KMS-11 (cell line): ENCODE data around the gene EPHA6.
"Not testable (repeated sequence)": the region's sequence is repeated elsewhere in the genome, so short reads cannot be mapped to it uniquely, and the experiment has no call there.

Experiments
- H2AFZ ChIP-seq: fragments of 200-600 bp; sonication (generic); 2 replicates; pipeline ENCODE4 v1.6.1; 2016; ENCODE audit warnings: antibody characterized with exemption, mixed run types, low read depth
- H3K27ac ChIP-seq: fragments of 200-600 bp; sonication (generic); 2 replicates; pipeline ENCODE4 v1.6.1; 2016; ENCODE audit warnings: mild to moderate bottlenecking, mixed run types
- H3K27me3 ChIP-seq: fragments of 200-600 bp; sonication (generic); 2 replicates; pipeline ENCODE4 v1.6.1; 2017; ENCODE audit warnings: mild to moderate bottlenecking, low read depth, mixed run types, moderate library complexity; ENCODE audit not compliant: insufficient read depth
- H3K36me3 ChIP-seq: fragments of 200-600 bp; sonication (generic); 2 replicates; pipeline ENCODE4 v1.6.1; 2017; ENCODE audit warnings: mild to moderate bottlenecking, mixed run types; ENCODE audit not compliant: insufficient read depth
- H3K4me1 ChIP-seq: fragments of 200-600 bp; sonication (generic); 2 replicates; pipeline ENCODE4 v1.6.1; 2016; ENCODE audit warnings: mild to moderate bottlenecking, low read depth, mixed run types; ENCODE audit not compliant: poor library complexity, severe bottlenecking
- H3K4me2 ChIP-seq: fragments of 200-600 bp; sonication (generic); 2 replicates; pipeline ENCODE4 v1.7.0; 2016; ENCODE audit warnings: mild to moderate bottlenecking, mixed run types
- H3K4me3 ChIP-seq: fragments of 200-600 bp; sonication (generic); IDR thresholded peaks from 2 replicates; pipeline ENCODE4 v1.6.1; 2017; ENCODE audit warnings: low read depth, low read length, mixed read lengths; ENCODE audit not compliant: insufficient read depth
- H3K79me2 ChIP-seq: fragments of 200-600 bp; sonication (generic); 2 replicates; pipeline ENCODE4 v1.6.1; 2016; ENCODE audit warnings: low read depth, mixed run types; ENCODE audit not compliant: insufficient read depth
- H3K9ac ChIP-seq: fragments of 200-600 bp; sonication (generic); 2 replicates; pipeline ENCODE4 v1.6.1; 2016; ENCODE audit warnings: mild to moderate bottlenecking, mixed run types
- H4K20me1 ChIP-seq: fragments of 200-600 bp; sonication (generic); 2 replicates; pipeline ENCODE4 v1.6.1; 2016; ENCODE audit warnings: mild to moderate bottlenecking, mixed run types; ENCODE audit not compliant: insufficient read depth
- TF ChIP-seq, protein P1 (sequence below): fragments of 200-600 bp; sonication (generic); conservative IDR thresholded peaks from 2 replicates; pipeline ENCODE4 v1.6.1; 2017; ENCODE audit warnings: low read depth, mild to moderate bottlenecking, antibody characterized with exemption, low read length, moderate library complexity, mixed read lengths

The EPHA6 gene

DNA sequence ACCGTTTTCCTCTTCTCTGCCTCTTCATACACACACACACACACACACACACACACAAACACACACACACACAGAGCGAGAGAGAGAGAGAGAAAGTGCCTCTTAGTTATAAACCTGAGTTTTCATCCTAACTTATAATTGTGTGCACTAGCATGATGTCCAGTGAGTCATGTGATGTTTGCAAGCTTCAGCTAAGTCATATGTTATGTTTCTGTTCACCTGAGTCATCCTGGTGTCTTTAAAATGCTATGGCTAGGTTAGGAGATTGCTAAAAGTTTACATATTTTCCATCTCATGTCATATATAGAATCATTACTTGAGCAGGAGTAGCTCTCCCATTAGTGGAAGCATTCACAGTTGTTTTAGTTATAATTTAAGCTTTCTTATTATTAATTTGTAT is 155.8 kb downstream of the EPHA6 start:
- Histone ChIP-seq H3K4me2 (no peak overlapping the region), H4K20me1 (no peaks in the 10 kb centered on the region), H3K4me1 (no peaks in the 10 kb centered on the region), H3K4me3 (no peak overlapping the region), H3K79me2 (no peaks in the 10 kb centered on the region), H3K27me3 (no peaks in the 10 kb centered on the region), H3K27ac (no peak overlapping the region), H3K9ac (no peak overlapping the region), H2AFZ (no peak overlapping the region), H3K36me3 (no peaks in the 10 kb centered on the region)
- TF ChIP-seq, protein P1, sequence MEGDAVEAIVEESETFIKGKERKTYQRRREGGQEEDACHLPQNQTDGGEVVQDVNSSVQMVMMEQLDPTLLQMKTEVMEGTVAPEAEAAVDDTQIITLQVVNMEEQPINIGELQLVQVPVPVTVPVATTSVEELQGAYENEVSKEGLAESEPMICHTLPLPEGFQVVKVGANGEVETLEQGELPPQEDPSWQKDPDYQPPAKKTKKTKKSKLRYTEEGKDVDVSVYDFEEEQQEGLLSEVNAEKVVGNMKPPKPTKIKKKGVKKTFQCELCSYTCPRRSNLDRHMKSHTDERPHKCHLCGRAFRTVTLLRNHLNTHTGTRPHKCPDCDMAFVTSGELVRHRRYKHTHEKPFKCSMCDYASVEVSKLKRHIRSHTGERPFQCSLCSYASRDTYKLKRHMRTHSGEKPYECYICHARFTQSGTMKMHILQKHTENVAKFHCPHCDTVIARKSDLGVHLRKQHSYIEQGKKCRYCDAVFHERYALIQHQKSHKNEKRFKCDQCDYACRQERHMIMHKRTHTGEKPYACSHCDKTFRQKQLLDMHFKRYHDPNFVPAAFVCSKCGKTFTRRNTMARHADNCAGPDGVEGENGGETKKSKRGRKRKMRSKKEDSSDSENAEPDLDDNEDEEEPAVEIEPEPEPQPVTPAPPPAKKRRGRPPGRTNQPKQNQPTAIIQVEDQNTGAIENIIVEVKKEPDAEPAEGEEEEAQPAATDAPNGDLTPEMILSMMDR: no peak

DNA sequence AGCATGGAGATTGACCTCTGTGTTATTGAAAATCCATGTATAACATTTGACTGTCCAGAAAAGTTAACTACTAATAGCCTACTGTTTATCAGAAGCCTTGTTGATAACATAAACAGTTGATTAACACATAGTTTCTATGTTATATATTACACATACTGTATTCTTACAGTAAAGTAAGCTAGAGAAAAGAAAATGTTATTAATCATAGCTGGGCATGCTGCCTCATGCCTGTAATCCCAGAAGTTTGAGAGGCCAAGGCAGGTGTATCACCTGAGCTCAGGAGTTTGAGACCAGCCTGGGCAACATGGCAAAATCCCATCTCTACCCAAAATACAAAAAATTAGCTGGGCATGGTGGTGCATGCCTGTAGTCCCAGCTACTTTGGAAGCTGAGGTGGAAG is 163.3 kb downstream of the EPHA6 start:
- Histone ChIP-seq H3K79me2 (no peaks in the 10 kb centered on the region), H2AFZ (no peak overlapping the region), H4K20me1 (no peaks in the 10 kb centered on the region), H3K4me3 (no peak overlapping the region), H3K27me3 (no peaks in the 10 kb centered on the region), H3K36me3 (no peaks in the 10 kb centered on the region), H3K27ac (no peak overlapping the region), H3K4me2 (no peak overlapping the region), H3K9ac (no peak overlapping the region), H3K4me1 (no peaks in the 10 kb centered on the region)
- TF ChIP-seq, protein P1: no peak

DNA sequence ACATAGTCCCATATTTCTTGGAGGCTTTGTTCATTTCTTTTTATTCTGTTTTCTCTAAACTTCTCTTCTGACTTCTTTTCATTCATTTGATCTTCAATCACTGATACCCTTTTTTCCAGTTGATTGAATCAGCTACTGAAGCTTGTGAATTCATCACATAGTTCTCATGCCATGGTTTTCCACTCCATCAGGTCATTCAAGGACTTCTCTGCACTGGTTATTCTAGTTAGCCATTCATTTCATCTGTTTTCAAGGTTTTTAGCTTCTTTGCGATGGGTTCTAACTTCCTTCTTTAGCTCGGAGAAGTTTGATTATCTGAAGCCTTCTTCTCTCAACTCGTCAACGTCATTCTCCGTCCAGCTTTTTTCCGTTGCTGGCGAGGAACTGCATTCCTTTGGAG is 169.3 kb downstream of the EPHA6 start:
- not testable (repeated sequence) for H3K9ac ChIP-seq, H3K4me3 ChIP-seq, H3K27ac ChIP-seq, H4K20me1 ChIP-seq, H3K36me3 ChIP-seq, H3K79me2 ChIP-seq, H3K27me3 ChIP-seq, H3K4me2 ChIP-seq, H3K4me1 ChIP-seq, H2AFZ ChIP-seq

DNA sequence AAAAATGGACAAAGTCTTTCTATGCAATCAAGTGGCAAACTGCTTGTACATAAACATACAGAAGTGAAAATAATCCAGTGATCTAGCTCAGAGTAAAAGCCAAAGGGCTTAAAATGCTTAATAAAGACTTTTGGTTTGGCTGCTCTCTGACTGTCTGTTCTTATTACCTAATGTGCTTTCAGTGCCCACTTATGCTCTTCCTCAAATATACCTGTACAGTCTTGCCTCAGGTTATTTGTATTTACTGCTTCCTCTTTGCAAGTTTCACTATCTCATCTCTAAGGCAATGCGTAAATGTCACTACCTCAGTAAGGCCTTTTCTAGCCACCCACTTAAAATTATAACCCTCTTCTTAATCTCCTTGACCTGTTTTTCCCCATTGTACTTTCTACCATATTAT is 171.8 kb downstream of the EPHA6 start:
- Histone ChIP-seq H3K36me3 (no peaks in the 10 kb centered on the region), H2AFZ (no peak overlapping the region), H3K27ac (no peak overlapping the region), H3K4me2 (no peak overlapping the region), H3K27me3 (no peaks in the 10 kb centered on the region), H3K4me1 (no peaks in the 10 kb centered on the region), H3K9ac (no peak overlapping the region), H3K79me2 (no peaks in the 10 kb centered on the region), H3K4me3 (no peak overlapping the region), H4K20me1 (no peaks in the 10 kb centered on the region)
- TF ChIP-seq, protein P1: no peak

DNA sequence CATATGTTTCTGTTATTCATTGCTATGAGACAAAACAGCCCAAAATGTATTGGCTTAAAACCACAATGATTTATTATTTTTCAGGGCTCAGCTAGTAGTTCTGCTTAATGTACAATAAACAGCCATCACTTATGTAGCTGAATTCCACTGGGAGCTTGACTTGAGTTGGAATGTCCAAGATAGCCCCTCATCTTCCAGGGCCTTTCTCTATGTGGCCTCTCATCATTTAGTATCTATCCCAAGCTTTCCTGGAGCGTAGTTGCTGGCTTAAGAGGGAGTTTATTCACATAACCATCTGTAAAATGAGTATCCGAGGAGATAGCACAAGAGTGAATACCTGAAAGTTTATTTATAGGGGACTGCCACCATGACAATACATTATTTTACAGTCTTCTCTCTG is 176.8 kb downstream of the EPHA6 start:
- TF ChIP-seq, protein P1: no peak
- no peaks in the 10 kb centered on the region for H3K27me3 ChIP-seq
- H2AFZ ChIP-seq: no peak overlapping the region
- no peaks in the 10 kb centered on the region for H4K20me1 ChIP-seq
- H3K79me2 ChIP-seq: no peaks in the 10 kb centered on the region
- no peak overlapping the region for H3K9ac ChIP-seq
- H3K27ac ChIP-seq: no peak overlapping the region
- H3K4me1 ChIP-seq: no peaks in the 10 kb centered on the region
- H3K36me3 ChIP-seq: no peaks in the 10 kb centered on the region
- H3K4me3 ChIP-seq: no peak overlapping the region
- no peak overlapping the region for H3K4me2 ChIP-seq
